Cardiac fibroblast (primary cell): ENCODE data around the gene NGFR.
A peak's percentile ranks its signal among the peaks of the same experiment; 100 is the strongest.
"Not testable (repeated sequence)": the region's sequence is repeated elsewhere in the genome, so short reads cannot be mapped to it uniquely, and the experiment has no call there.

ENCODE experiments used
- DNase-seq, 2 donors: peaks; one replicate each; pipeline versions ENCODE4 v3.0.0 to v3.0.0-alpha.2; 2010; ENCODE audit warnings: low read depth in 2 of 2
- H3K4me3 ChIP-seq, 2 donors: replicated peaks in 1 of 2; 1 replicate in 1 of 2; 2 replicates in 1 of 2; pipeline ENCODE4 v1.5.1; 2011; ENCODE audit warnings: low read depth in 2 of 2, low read length in 2 of 2, mild to moderate bottlenecking in 2 of 2, moderate library complexity in 1 of 2
- TF ChIP-seq, protein P1 (sequence below): IDR thresholded peaks from one replicate; pipeline ENCODE4 v1.5.1; 2011; ENCODE audit warnings: low read depth, mild to moderate bottlenecking, low read length, inconsistent platforms

Gene NGFR

DNA sequence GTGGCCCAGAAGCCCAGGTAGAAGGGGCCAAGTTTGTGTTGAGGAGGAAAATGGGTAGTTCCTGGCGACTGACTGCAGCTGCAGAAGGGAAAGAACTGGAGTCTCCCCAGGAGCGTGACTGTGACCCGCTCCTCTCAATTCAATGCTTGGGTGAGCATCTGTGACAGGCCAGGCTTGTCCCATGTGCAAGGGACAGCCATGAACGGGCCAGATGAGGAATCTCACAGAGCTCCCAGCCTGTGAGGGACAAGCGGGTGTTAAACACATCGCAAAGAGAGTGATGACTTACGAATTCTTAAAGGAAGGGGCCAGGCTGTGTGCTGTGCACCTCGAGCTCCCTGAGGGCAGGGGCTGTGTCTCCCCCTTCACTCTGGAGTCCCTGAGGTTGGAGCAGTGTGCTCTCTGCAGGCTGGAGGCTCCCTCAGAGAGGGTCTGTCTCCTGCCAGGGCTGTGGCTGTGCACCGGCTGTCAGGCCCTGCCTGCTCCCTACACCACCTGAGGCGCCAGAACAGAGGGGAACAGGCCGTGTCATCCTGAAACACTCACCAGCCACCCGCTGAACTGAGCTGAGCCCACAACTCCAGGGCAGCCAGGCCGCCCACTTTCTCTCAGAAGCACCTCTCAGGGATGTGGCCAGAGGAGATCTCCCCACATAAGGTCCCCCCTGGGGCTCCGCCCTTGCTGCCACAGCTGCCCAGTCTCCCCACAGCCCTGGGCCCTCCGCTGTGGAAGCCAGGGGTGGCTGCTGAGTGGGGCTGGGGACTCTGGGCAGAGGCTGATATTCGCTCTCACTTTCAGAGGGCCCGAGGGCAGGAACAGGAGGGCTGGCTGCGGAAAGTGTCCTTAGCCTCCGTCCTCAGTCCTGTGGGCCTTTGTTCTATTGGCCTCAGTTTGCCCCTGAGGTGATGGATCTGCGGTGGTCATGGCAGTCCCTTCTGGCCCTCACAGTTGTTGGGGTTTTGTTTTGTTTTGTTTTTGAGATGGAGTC, 54.9 kb downstream of the NGFR start:
- TF ChIP-seq, protein P1, sequence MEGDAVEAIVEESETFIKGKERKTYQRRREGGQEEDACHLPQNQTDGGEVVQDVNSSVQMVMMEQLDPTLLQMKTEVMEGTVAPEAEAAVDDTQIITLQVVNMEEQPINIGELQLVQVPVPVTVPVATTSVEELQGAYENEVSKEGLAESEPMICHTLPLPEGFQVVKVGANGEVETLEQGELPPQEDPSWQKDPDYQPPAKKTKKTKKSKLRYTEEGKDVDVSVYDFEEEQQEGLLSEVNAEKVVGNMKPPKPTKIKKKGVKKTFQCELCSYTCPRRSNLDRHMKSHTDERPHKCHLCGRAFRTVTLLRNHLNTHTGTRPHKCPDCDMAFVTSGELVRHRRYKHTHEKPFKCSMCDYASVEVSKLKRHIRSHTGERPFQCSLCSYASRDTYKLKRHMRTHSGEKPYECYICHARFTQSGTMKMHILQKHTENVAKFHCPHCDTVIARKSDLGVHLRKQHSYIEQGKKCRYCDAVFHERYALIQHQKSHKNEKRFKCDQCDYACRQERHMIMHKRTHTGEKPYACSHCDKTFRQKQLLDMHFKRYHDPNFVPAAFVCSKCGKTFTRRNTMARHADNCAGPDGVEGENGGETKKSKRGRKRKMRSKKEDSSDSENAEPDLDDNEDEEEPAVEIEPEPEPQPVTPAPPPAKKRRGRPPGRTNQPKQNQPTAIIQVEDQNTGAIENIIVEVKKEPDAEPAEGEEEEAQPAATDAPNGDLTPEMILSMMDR = no peak
- H3K4me3 ChIP-seq = no peak overlapping the region
- no peak for DNase-seq

DNA sequence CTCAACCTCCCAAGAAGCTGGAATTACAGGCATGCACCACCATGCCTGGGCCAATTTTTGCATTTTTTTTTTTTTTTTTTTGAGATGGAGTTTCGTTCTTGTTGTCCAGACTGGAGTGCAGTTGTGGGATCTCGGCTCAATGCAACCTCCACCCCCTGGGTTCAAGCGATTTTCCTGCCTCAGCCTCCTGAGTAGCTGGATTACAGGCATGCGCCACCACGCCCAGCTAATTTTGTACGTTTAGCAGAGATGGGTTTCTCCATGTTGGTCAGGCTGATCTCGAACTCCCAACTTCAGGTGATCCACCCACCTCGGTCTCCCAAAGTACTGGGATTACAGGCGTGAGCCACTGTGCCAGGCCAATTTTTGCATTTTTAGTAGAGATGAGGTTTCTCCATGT, 55.7 kb downstream of the NGFR start:
- not testable (repeated sequence) for H3K4me3 ChIP-seq, DNase-seq

DNA sequence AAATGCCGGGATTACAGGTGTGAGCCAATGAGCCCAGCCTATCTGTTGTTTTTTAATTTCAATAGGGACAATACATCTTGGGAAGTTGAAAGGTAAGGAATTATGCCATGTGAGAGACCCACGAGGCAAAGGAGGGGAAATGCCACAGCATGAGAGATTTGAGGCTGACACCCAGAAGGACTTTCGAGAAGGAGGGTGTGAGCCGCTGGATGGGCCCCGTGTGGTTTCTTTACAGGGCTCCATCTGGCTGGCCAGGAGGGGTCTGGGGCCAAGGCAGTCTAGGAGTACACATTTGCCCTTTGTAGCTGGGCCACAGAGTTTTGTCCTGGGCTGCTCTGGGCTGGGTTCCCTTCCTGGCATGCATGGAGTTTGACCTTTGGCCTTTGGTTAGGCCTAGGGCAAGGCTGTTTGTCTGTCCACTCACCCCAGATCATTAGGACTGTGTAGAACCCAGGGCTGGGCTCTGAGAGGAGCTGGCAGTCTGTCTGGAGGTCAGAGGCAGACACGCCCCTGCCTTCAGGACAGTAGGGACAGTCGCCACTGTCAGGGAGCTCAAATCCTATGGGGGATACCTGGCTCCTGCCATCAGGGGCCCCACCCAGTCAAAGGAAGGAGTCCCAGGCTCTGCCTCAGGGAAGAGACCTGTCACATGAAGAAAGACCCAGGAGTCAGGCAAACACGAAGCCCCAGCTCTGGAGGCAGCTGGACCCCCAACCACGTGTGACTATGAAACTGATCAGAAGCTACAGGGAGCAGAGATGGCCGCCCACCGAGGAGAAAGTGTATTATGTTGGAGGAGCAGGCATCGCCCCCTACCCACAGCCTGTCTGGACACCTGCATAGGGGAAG, 56.4 kb downstream of the NGFR start:
- no peak overlapping the region for H3K4me3 ChIP-seq
- DNase-seq = no peak
- TF ChIP-seq, protein P1 = no peak

GRCh38 chr17:49552070-49552751, 57.1 kb downstream of the NGFR start:
- no peak overlapping the region for H3K4me3 ChIP-seq
- peak in 1 of 2 donors; percentile 9 for DNase-seq
- TF ChIP-seq, protein P1 = no peak

DNA sequence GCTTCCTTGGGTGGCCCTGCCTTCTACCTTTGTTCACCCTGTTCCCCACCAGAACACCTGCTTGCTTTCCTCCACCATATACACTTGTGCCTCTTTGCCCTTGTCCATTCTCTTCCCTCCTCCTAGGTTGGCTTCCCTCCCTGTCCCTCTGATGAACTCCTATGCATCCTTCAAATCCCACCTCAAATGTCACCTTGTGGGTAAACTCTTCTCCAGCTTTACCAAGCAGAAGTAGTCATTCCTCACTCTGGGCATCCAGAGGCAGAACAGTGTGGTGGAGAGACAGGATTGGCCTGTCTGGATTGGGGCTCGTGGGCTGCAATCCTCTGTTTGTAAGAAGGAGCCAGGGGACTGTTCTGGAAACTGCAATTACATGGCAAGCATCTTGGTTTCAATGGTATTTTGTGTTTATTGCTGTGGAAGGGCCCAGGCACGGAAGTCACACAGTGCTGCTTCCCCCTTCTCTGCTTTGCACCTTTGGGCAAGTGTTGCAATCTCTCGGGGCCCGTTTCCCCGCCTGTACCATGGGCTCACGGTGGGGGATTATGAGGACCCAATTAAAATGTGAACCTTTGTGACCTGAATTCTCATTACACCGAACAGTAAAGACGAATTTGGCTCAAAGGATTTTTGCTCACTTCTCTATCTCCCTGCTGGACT, 58.7 kb downstream of the NGFR start:
- DNase-seq = no peak
- no peak overlapping the region for H3K4me3 ChIP-seq
- TF ChIP-seq, protein P1 = no peak

GRCh38 chr17:49554694-49555494, 59.8 kb downstream of the NGFR start:
- no peak for DNase-seq
- H3K4me3 ChIP-seq = no peak overlapping the region
- TF ChIP-seq, protein P1 = no peak
